NCI-H82 (cell line): Measurements from ENCODE around the gene QRICH1.

Source experiments
- DNase-seq: peaks from one replicate; lab custom pipeline; 2025; lab: John Stamatoyannopoulos, UW

The QRICH1 gene

GRCh38 chr3:49119439-49119838, 25.6 kb upstream of the QRICH1 start:
- DNase-seq, result no peak

- DNase-seq, result no peak
These were observed 25.2 kb upstream of the QRICH1 start for GRCh38 chr3:49119036-49119435.

- DNase-seq, result no peak
These were observed 18.4 kb upstream of the QRICH1 start for GRCh38 chr3:49112262-49112661.

DNA sequence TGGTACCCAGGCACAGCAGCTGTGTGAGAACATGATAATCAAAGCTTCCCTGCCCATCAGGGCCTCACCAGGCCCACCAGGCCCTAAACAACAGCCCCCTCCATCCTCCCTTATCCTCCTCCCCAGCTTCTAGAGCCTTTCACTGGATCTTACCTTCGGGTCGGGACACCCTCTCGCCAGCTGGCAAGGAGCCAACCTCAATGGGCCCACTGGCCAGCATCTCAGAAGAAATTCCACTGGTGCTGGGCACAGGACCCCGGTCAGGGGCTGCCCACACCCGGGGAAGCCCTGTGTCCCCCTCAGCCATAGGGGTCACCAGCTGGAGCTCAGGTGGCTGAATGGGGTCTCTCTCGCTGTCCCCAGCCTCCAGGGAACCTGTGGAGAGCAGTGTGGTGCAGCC, 17.5 kb upstream of the QRICH1 start:
- no peak for DNase-seq

GRCh38 chr3:49110780-49111179, 16.9 kb upstream of the QRICH1 start:
- no peak for DNase-seq

GRCh38 chr3:49108346-49108745, 14.5 kb upstream of the QRICH1 start:
- no peak for DNase-seq

GRCh38 chr3:49104427-49105291, 10.8 kb upstream of the QRICH1 start, which contains the start of gene QARS1:
TSS of gene QARS1 (minus strand) at chr3:49104757. CDS start at chr3:49104733, 24 bp downstream.
- peak; percentile 95 for DNase-seq

DNA sequence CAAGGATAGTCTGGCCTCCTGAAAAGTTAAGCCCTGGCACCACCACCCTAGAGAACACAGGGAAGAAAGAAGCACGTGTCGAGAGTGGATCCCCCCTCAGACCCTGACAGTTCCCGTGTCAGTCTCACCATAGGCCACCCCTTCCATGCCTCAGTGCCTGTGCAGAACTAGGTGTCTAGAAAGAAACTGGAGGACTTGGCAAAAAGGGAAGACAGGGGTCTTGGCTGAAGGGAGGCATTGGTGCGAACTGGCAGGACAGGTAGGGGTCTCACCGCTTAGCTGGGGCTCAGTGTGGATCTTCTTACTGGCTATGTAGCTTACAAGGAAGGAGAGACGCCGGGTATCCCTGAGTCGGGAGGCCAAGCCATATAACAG, 10.2 kb upstream of the QRICH1 start:
- DNase-seq, result no peak

- DNase-seq, result no peak
These were observed 6.3 kb upstream of the QRICH1 start for GRCh38 chr3:49100046-49100615.

DNA sequence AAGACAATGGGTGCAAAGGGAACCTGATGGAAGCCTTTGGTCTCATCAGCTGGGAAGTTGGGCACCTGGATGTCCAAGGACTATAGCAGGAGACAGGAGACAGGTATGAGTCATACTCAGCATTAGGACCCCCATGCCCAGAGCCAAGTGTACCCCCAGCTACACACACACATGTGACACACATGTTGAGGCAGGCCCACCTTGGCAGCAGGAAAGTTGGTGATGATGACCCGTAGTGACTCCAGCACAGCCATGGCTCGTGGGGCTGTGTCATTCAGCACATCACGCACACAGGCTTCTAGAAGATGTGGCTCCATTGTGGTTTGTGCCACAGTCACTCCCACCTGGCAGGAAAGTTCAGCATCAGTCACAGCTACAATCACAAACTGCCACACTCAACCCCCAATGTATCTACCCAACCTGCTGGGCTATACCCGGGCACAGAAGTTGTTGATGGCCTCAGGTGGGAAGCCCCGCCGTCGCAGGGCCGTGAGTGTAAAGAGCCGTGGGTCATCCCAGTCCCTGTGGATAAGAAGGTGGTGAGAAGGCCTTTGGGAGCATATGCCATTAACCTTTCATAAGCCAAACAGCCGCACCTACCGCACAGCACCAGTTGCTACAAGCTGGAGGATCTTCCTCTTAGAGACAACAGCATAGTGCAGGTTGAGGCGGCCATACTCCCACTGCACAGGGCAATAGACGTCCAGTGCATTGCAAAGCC, 5.2 kb upstream of the QRICH1 start:
- DNase-seq, result no peak

- no peak for DNase-seq
These were observed 4.6 kb upstream of the QRICH1 start for GRCh38 chr3:49098429-49098828.

- peak; percentile 78 for DNase-seq
These were observed 676 bp downstream of the QRICH1 start for GRCh38 chr3:49092938-49093852.

DNA sequence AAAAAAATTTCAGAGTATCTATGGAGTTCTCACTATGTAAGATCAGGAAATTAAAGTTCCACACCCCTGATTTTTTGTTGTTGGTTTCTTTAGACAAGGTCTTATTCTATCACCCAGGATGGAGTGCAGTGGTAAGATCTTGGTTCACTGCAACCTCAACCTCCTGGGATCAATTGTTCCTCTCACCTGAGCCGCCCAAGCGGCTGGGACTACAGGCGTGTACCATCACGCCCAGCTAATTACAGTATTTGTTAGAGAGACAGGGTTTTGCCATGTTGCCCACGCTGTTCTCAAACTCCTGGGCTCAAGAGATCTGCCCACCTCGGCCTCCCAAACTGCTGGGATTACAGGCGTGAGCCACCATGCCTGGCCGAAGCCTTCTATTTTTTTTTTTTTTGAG, 12.4 kb downstream of the QRICH1 start:
- no peak for DNase-seq

GRCh38 chr3:49079270-49079669, 14.6 kb downstream of the QRICH1 start:
- no peak for DNase-seq

DNA sequence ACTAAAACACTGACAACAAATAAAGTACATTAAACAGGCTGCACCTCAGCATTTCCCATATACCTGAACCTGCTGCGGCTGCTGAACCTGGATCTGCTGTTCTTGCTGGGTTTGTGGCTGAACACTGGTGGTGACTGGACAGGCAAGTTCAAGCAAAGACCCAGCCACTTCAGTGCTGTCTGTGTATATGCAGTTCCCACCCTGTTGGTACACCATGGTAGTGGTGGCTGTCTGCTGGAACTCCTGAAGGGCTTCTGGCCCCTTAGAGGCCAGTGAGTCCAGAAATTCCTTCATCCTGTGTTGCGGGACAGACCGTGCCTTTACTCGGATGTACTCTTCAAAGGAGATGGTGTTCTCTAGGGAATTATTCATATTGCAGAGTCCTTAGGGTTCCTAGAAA, 17.2 kb downstream of the QRICH1 start:
- DNase-seq, result no peak

- DNase-seq, result no peak
These were observed 17.8 kb downstream of the QRICH1 start for GRCh38 chr3:49076116-49076515.

DNA sequence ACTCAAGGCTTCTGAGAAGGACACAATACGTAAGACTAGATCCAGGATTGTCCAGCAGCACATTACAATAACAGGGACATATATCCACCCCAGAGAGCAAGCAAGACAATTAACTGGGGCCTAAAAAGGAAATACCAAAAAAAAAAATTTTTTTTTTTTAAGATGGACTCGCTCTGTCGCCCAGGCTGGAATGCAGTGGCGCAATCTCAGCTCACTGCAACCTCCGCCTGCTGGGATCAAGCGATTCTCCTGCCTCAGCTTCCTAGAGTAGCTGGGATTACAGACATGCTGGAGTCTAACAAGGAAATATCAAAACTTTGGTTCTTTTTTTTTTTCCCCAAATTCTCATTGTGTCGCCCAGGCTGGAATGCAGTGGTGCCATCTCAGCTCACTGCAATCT, 35.9 kb downstream of the QRICH1 start:
- DNase-seq, result no peak

- DNase-seq, result no peak
These were observed 36.6 kb downstream of the QRICH1 start for GRCh38 chr3:49057268-49057667.

- DNase-seq, result no peak
These were observed 39.5 kb downstream of the QRICH1 start for GRCh38 chr3:49054344-49054862.

GRCh38 chr3:49053543-49053942, 40.3 kb downstream of the QRICH1 start:
- no peak for DNase-seq

DNA sequence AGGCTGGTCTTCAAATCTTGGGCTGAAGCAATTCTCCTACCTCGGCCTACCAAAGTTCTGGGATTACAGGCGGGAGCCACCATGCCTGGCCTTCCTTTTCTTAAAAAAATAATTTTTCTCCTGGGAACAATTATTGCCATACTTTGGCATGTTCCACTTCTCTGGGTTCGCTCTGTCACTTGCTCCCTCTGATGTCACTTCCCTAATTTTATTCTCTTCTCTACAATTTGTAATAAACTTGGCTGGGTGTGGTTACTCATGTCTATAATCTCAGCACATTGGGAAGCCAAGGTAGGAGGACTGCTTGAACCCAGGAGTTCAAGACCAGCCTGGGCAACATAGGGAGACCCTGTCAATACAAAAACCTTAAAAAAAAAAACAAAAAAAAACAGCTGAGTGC, 58.6 kb downstream of the QRICH1 start:
- no peak for DNase-seq

GRCh38 chr3:49034650-49035049, 59.2 kb downstream of the QRICH1 start:
- no peak for DNase-seq
